Neural cell (in vitro differentiated cells): ENCODE measurements around the gene MED19. TPM values are rescaled to one million over a fixed set of nuclear protein-coding genes. Genes with fewer than 3 reads are reported as not detected.
A peak's percentile ranks its signal among the peaks of the same experiment; 100 is the strongest.
"Not testable (repeated sequence)": the region's sequence is repeated elsewhere in the genome, so short reads cannot be mapped to it uniquely, and the experiment has no call there.

Source experiments
- H2AFZ ChIP-seq: fragments of 200-600, 300-800 bp; sonication (generic), shearing (Covaris generic); 2 replicates; pipeline ENCODE4 v1.6.0; 2014; ENCODE audit warnings: low read depth, mild to moderate bottlenecking, antibody characterized with exemption, low read length, moderate library complexity
- H3F3A ChIP-seq: fragments of 200-600 bp; shearing (Covaris generic); 2 replicates; pipeline ENCODE4 v1.6.1; 2016; ENCODE audit warnings: mild to moderate bottlenecking, moderate library complexity, mixed read lengths, antibody characterized with exemption, low read length; ENCODE audit not compliant: insufficient read depth, poor library complexity, severe bottlenecking
- H3K27ac ChIP-seq: fragments of 200-600, 300-800 bp; sonication (generic), shearing (Covaris generic); 2 replicates; pipeline ENCODE4 v1.5.1; 2014; ENCODE audit warnings: mild to moderate bottlenecking, low read length, moderate library complexity
- H3K27me3 ChIP-seq: fragments of 300-800, 200-600 bp; sonication (generic), shearing (Covaris generic); 2 replicates; pipeline ENCODE4 v1.6.0; 2014; ENCODE audit warnings: mild to moderate bottlenecking, low read depth, low read length, moderate library complexity; ENCODE audit not compliant: insufficient read depth
- H3K36me3 ChIP-seq: fragments of 300-800, 200-600 bp; sonication (generic), shearing (Covaris generic); 2 replicates; pipeline ENCODE4 v1.5.1; 2014; ENCODE audit warnings: mild to moderate bottlenecking, antibody characterized with exemption, low read length, moderate library complexity; ENCODE audit not compliant: insufficient read depth
- H3K4me2 ChIP-seq: fragments of 300-800, 200-600 bp; sonication (generic), shearing (Covaris generic); 2 replicates; pipeline ENCODE4 v1.6.0; 2014; ENCODE audit warnings: mild to moderate bottlenecking, low read length
- H3K4me3 ChIP-seq: fragments of 300-800, 200-600 bp; sonication (generic), shearing (Covaris generic); 2 replicates; pipeline ENCODE4 v1.5.1; 2014; ENCODE audit warnings: mild to moderate bottlenecking, low read length, moderate library complexity
- H3K79me2 ChIP-seq: fragments of 200-600 bp; shearing (Covaris generic); replicated peaks from 2 replicates; pipeline ENCODE4 v1.6.0; 2014; ENCODE audit warnings: mild to moderate bottlenecking, low read length, moderate library complexity; ENCODE audit not compliant: insufficient read depth
- H3K9ac ChIP-seq: fragments of 300-800, 200-600 bp; sonication (generic), shearing (Covaris generic); 2 replicates; pipeline ENCODE4 v1.6.1; 2016; ENCODE audit warnings: mild to moderate bottlenecking, low read length, mixed read lengths
- H3K9me2 ChIP-seq: fragments of 200-600 bp; shearing (Covaris generic); 2 replicates; pipeline ENCODE4 v1.6.1; 2016; ENCODE audit warnings: mild to moderate bottlenecking, low read length, mixed read lengths; ENCODE audit not compliant: insufficient read depth
- H3K9me3 ChIP-seq: fragments of 200-600, 300-800 bp; sonication (generic), shearing (Covaris generic); 2 replicates; pipeline ENCODE4 v1.6.1; 2016; ENCODE audit warnings: mild to moderate bottlenecking, mixed run types, low read length, moderate library complexity, mixed read lengths
- H4K20me1 ChIP-seq: fragments of 200-600 bp; shearing (Covaris generic); 2 replicates; pipeline ENCODE4 v1.6.1; 2016; ENCODE audit warnings: mild to moderate bottlenecking, mixed run types; ENCODE audit not compliant: insufficient read depth
- EP300 ChIP-seq: fragments of 450-650 bp; conservative IDR thresholded peaks from 2 replicates; pipeline ENCODE4 v1.6.1; 2014; ENCODE audit warnings: antibody characterized with exemption, mild to moderate bottlenecking, moderate library complexity; ENCODE audit not compliant: poor library complexity, severe bottlenecking
- EZH2 ChIP-seq: fragments of 200-600, 300-800 bp; shearing (Covaris generic), sonication (generic); IDR thresholded peaks from 2 replicates; pipeline ENCODE4 v1.6.1; 2014; ENCODE audit warnings: antibody characterized with exemption, low read length, borderline replicate concordance, mild to moderate bottlenecking; ENCODE audit not compliant: insufficient read depth, poor library complexity, severe bottlenecking
- MXI1 ChIP-seq: fragments of 450-650 bp; conservative IDR thresholded peaks from 2 replicates; pipeline ENCODE4 v1.6.1; 2014; ENCODE audit warnings: antibody characterized with exemption, mild to moderate bottlenecking; ENCODE audit not compliant: poor library complexity, severe bottlenecking
- POLR2AphosphoS5 ChIP-seq: IDR thresholded peaks from 2 replicates; pipeline ENCODE4 v1.6.1; 2012
- RAD21 ChIP-seq: fragments of 450-650 bp; conservative IDR thresholded peaks from 2 replicates; pipeline ENCODE4 v1.6.1; 2014; ENCODE audit warnings: antibody characterized with exemption, mild to moderate bottlenecking, moderate library complexity
- SMC3 ChIP-seq: fragments of 450-650 bp; conservative IDR thresholded peaks from 2 replicates; pipeline ENCODE4 v1.6.1; 2014; ENCODE audit warnings: antibody characterized with exemption, mild to moderate bottlenecking, moderate library complexity; ENCODE audit not compliant: poor library complexity
- TAF1 ChIP-seq: IDR thresholded peaks from 2 replicates; pipeline ENCODE4 v1.6.1; 2012; ENCODE audit warnings: low read depth
- polyA plus RNA-seq: library from polyadenylated mRNA; depleted of rRNA; stranded (reverse); fragments of >200 nt; gene quantifications from 2 replicates; pipeline ENCODE4 v1.2.3, GENCODE V29; 2014
- TF ChIP-seq, protein P1 (sequence below): fragments of 450-650 bp; IDR thresholded peaks from 2 replicates; pipeline ENCODE4 v1.5.1; 2014; ENCODE audit warnings: antibody characterized with exemption, mild to moderate bottlenecking, moderate library complexity; ENCODE audit not compliant: poor library complexity, severe bottlenecking
- TF ChIP-seq, protein P2 (sequence below): IDR thresholded peaks from 2 replicates; pipeline ENCODE4 v1.6.1; 2012; ENCODE audit warnings: borderline replicate concordance

The MED19 gene
- polyA plus RNA-seq, 1 donor from 2014 or later = 46.4 TPM

DNA sequence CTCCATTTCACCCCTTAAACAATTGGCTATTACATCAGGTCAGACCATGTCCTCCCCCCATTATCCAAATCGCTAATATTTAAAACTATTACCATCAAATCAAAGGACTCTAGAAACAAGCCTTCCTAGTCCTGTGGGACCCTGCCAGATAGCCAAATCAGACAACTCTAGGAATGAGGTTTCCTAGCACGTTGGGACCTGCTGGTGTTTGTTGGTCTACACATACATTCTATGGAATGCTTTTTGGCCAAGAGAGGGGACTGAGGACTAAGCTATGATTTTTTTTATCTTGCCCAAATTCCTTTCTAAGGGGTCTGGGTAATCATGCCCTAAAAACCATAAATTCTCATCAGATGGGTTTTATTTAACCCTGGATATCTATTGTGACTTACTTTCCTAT, 15.2 kb upstream of the MED19 start:
- no peaks in the 10 kb centered on the region for H3K9me3 ChIP-seq
- no peaks in the 10 kb centered on the region for H4K20me1 ChIP-seq
- H3K79me2 ChIP-seq = peaks cover 16% of the 10 kb centered on the region
- no peaks in the 10 kb centered on the region for H3K36me3 ChIP-seq
- no peaks in the 10 kb centered on the region for H3F3A ChIP-seq
- H3K27me3 ChIP-seq = no peaks in the 10 kb centered on the region
- no peak overlapping the region for H2AFZ ChIP-seq
- no peak overlapping the region for H3K27ac ChIP-seq
- no peak overlapping the region for H3K4me2 ChIP-seq
- no peak overlapping the region for H3K4me3 ChIP-seq
- no peak overlapping the region for H3K9ac ChIP-seq
- TF ChIP-seq EP300 (no peak), MXI1 (no peak), SMC3 (no peak), TAF1 (no peak), POLR2AphosphoS5 (no peak), RAD21 (no peak), EZH2 (no peak)
- TF ChIP-seq, protein P1, sequence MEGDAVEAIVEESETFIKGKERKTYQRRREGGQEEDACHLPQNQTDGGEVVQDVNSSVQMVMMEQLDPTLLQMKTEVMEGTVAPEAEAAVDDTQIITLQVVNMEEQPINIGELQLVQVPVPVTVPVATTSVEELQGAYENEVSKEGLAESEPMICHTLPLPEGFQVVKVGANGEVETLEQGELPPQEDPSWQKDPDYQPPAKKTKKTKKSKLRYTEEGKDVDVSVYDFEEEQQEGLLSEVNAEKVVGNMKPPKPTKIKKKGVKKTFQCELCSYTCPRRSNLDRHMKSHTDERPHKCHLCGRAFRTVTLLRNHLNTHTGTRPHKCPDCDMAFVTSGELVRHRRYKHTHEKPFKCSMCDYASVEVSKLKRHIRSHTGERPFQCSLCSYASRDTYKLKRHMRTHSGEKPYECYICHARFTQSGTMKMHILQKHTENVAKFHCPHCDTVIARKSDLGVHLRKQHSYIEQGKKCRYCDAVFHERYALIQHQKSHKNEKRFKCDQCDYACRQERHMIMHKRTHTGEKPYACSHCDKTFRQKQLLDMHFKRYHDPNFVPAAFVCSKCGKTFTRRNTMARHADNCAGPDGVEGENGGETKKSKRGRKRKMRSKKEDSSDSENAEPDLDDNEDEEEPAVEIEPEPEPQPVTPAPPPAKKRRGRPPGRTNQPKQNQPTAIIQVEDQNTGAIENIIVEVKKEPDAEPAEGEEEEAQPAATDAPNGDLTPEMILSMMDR = no peak
- TF ChIP-seq, protein P2, sequence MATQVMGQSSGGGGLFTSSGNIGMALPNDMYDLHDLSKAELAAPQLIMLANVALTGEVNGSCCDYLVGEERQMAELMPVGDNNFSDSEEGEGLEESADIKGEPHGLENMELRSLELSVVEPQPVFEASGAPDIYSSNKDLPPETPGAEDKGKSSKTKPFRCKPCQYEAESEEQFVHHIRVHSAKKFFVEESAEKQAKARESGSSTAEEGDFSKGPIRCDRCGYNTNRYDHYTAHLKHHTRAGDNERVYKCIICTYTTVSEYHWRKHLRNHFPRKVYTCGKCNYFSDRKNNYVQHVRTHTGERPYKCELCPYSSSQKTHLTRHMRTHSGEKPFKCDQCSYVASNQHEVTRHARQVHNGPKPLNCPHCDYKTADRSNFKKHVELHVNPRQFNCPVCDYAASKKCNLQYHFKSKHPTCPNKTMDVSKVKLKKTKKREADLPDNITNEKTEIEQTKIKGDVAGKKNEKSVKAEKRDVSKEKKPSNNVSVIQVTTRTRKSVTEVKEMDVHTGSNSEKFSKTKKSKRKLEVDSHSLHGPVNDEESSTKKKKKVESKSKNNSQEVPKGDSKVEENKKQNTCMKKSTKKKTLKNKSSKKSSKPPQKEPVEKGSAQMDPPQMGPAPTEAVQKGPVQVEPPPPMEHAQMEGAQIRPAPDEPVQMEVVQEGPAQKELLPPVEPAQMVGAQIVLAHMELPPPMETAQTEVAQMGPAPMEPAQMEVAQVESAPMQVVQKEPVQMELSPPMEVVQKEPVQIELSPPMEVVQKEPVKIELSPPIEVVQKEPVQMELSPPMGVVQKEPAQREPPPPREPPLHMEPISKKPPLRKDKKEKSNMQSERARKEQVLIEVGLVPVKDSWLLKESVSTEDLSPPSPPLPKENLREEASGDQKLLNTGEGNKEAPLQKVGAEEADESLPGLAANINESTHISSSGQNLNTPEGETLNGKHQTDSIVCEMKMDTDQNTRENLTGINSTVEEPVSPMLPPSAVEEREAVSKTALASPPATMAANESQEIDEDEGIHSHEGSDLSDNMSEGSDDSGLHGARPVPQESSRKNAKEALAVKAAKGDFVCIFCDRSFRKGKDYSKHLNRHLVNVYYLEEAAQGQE = no peak
- no peaks in the 10 kb centered on the region for H3K9me2 ChIP-seq

DNA sequence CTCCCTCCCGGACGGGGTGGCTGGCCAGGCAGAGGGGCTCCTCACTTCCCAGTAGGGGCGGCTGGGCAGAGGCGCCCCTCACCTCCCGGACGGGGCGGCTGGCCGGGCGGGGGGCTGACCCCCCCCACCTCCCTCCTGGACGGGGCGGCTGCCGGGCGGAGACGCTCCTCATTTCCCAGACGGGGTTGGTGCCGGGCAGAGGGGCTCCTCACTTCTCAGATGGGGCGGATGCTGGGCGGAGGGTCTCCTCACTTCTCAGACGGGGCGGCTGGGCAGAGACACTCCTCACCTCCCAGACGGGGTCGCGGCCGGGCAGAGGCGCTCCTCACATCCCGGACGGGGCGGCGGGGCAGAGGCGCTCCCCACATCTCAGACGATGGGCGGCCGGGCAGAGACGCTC, 4.7 kb upstream of the MED19 start:
- not testable (repeated sequence) for H3K36me3 ChIP-seq, H3F3A ChIP-seq, H3K9ac ChIP-seq, H2AFZ ChIP-seq, H4K20me1 ChIP-seq, H3K4me3 ChIP-seq, H3K4me2 ChIP-seq, H3K9me2 ChIP-seq, H3K9me3 ChIP-seq, H3K27me3 ChIP-seq, H3K27ac ChIP-seq
- peaks cover 41% of the 10 kb centered on the region for H3K79me2 ChIP-seq

DNA sequence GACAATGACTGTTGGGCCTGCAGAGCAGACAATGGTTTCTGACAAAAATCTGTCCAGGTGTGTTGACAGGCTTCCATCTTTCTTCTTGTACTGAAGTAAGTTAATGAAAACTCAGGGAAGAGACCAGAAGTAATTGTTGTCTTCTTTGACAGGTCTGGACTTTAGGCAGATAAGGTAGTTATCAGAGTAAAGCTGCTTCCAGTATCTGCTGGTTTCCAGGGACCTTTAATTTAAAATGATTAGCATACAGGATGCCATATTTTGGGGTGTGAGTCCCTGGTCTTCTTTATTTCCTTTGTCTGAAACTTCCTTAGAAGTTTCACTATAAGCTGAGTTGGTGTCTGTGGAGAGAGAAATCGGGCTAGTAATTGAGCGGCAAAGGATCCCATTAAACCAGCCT, 1.8 kb upstream of the MED19 start:
- no peak overlapping the region for H2AFZ ChIP-seq
- H3K36me3 ChIP-seq = no peaks in the 10 kb centered on the region
- H3K4me2 ChIP-seq = peak overlapping the region; percentile 79
- peak overlapping the region; percentile 84 for H3K4me3 ChIP-seq
- peak overlapping the region; percentile 88 for H3K9ac ChIP-seq
- TF ChIP-seq, protein P2 = no peak
- no peak for TF ChIP-seq TAF1
- TF ChIP-seq, protein P1 = no peak
- no peak for TF ChIP-seq EP300
- TF ChIP-seq EZH2 = no peak
- TF ChIP-seq MXI1 = no peak
- no peak for TF ChIP-seq SMC3
- no peak for TF ChIP-seq POLR2AphosphoS5
- TF ChIP-seq RAD21 = no peak
- no peaks in the 10 kb centered on the region for H4K20me1 ChIP-seq
- H3K9me3 ChIP-seq = no peaks in the 10 kb centered on the region
- no peaks in the 10 kb centered on the region for H3F3A ChIP-seq
- no peak overlapping the region for H3K27ac ChIP-seq
- H3K79me2 ChIP-seq = peaks cover 51% of the 10 kb centered on the region
- no peaks in the 10 kb centered on the region for H3K27me3 ChIP-seq
- no peaks in the 10 kb centered on the region for H3K9me2 ChIP-seq
